IMR-90 (cell line): ENCODE data around the gene RGS9BP. TPM values are rescaled to one million over a fixed set of nuclear protein-coding genes. Genes with fewer than 3 reads are reported as not detected.

ENCODE experiments used
- ATAC-seq: fragments of 200-7000 bp; cut with Tn5 transposase; 2 replicates; pipeline ENCODE4 v1.9.1; 2020; ENCODE audit warnings: low read depth, mild to moderate bottlenecking, moderate library complexity
- BruUV-seq: library from RNA; stranded (reverse); fragments of 400-500 nt; replicated peaks from 2 replicates; lab custom pipeline; 2021; lab: Mats Ljungman, UMichigan
- CTCF ChIA-PET: fragments of 300-600 bp; formaldehyde crosslinking; extraction: SDS; loops from one replicate; lab custom pipeline; 2021; ENCODE audit warnings: antibody characterized with exemption; lab: Yijun Ruan, JAX
- POLR2A ChIA-PET: fragments of 300-600 bp; sonication (Branson Sonifier 250); formaldehyde crosslinking; loops from one replicate; lab custom pipeline; 2022; ENCODE audit warnings: antibody characterized with exemption; ENCODE audit not compliant: unreplicated experiment; lab: Charles Lee
- DNase-seq: peaks from one replicate; pipeline ENCODE4 v3.0.0; 2013
- H2AFZ ChIP-seq: replicated peaks from 2 replicates; pipeline ENCODE3; 2013; ENCODE audit warnings: low read length, mild to moderate bottlenecking; ENCODE audit not compliant: poor library complexity
- H2AK5ac ChIP-seq: 2 replicates; pipeline ENCODE4 v1.6.1; 2013; ENCODE audit warnings: low read depth, low read length, inconsistent platforms
- H2AK9ac ChIP-seq: replicated peaks from 2 replicates; pipeline ENCODE3; 2013; ENCODE audit warnings: mild to moderate bottlenecking, low read depth, low read length, moderate library complexity; ENCODE audit not compliant: poor library complexity
- H2BK120ac ChIP-seq: 2 replicates; pipeline ENCODE4 v1.6.1; 2013; ENCODE audit warnings: low read depth, low read length, inconsistent platforms
- H2BK15ac ChIP-seq: 3 replicates; pipeline ENCODE4 v1.6.1; 2013; ENCODE audit warnings: low read depth, low read length, inconsistent platforms
- H2BK20ac ChIP-seq: 2 replicates; pipeline ENCODE4 v1.6.1; 2013; ENCODE audit warnings: low read depth, mild to moderate bottlenecking, inconsistent platforms, low read length, moderate library complexity
- H2BK5ac ChIP-seq: 2 replicates; pipeline ENCODE4 v1.6.1; 2013; ENCODE audit warnings: mild to moderate bottlenecking, low read depth, low read length, inconsistent platforms; ENCODE audit not compliant: poor library complexity, severe bottlenecking
- H3K14ac ChIP-seq: replicated peaks from 2 replicates; pipeline ENCODE4 v1.6.1; 2013; ENCODE audit warnings: low read depth, low read length, inconsistent platforms
- H3K18ac ChIP-seq: 2 replicates; pipeline ENCODE4 v1.6.1; 2013; ENCODE audit warnings: low read depth, low read length, control low read depth
- H3K23ac ChIP-seq: 2 replicates; pipeline ENCODE4 v1.6.1; 2013; ENCODE audit warnings: low read depth, low read length, inconsistent platforms
- H3K27ac ChIP-seq: 2 replicates; pipeline ENCODE4 v1.5.1; 2013; ENCODE audit warnings: mild to moderate bottlenecking, control low read depth, low read length; ENCODE audit not compliant: insufficient read depth
- H3K27me3 ChIP-seq: 2 replicates; pipeline ENCODE4 v1.6.1; 2013; ENCODE audit warnings: low read length; ENCODE audit not compliant: control insufficient read depth, insufficient read depth
- H3K36me3 ChIP-seq: 2 replicates; pipeline ENCODE4 v1.6.1; 2013; ENCODE audit warnings: low read length, mixed read lengths; ENCODE audit not compliant: control insufficient read depth, insufficient read depth
- H3K4ac ChIP-seq: 2 replicates; pipeline ENCODE4 v1.6.1; 2013; ENCODE audit warnings: low read depth, low read length, inconsistent platforms
- H3K4me1 ChIP-seq: 2 replicates; pipeline ENCODE4 v1.6.1; 2013; ENCODE audit warnings: low read length, mixed read lengths; ENCODE audit not compliant: control insufficient read depth, insufficient read depth
- H3K4me2 ChIP-seq: 2 replicates; pipeline ENCODE4 v1.6.1; 2013; ENCODE audit warnings: low read depth, mild to moderate bottlenecking, control low read depth, low read length, moderate library complexity
- H3K4me3 ChIP-seq: 2 replicates; pipeline ENCODE4 v1.5.1; 2013; ENCODE audit warnings: low read depth, mild to moderate bottlenecking, control low read depth, low read length, moderate library complexity; ENCODE audit not compliant: insufficient read depth
- H3K56ac ChIP-seq: 2 replicates; pipeline ENCODE4 v1.6.1; 2013; ENCODE audit warnings: low read length, inconsistent platforms; ENCODE audit not compliant: insufficient read depth; ENCODE audit errors: extremely low read depth
- H3K79me1 ChIP-seq, 2 experiments: 2 replicates each; pipeline ENCODE4 v1.6.1; 2013; ENCODE audit warnings: low read length in 2 of 2, inconsistent platforms in 1 of 2, low read depth in 1 of 2
- H3K9ac ChIP-seq: 2 replicates; pipeline ENCODE4 v1.6.1; 2013; ENCODE audit warnings: low read depth, low read length, control low read depth
- H3K9me1 ChIP-seq: 2 replicates; pipeline ENCODE4 v1.6.1; 2013; ENCODE audit warnings: low read length, inconsistent platforms; ENCODE audit not compliant: insufficient read depth
- H3K9me3 ChIP-seq: 2 replicates; pipeline ENCODE4 v1.6.1; 2013; ENCODE audit warnings: low read length; ENCODE audit not compliant: control insufficient read depth, insufficient read depth
- H4K20me1 ChIP-seq: 2 replicates; pipeline ENCODE4 v1.6.1; 2013; ENCODE audit warnings: low read length, inconsistent platforms; ENCODE audit not compliant: insufficient read depth
- H4K5ac ChIP-seq: 2 replicates; pipeline ENCODE4 v1.6.1; 2013; ENCODE audit warnings: mild to moderate bottlenecking, low read depth, low read length, control low read depth
- H4K8ac ChIP-seq, 2 experiments: 2 replicates each; pipeline ENCODE4 v1.6.1; 2013; ENCODE audit warnings: low read depth in 2 of 2, low read length in 2 of 2, control low read depth in 1 of 2, inconsistent platforms in 1 of 2
- H4K91ac ChIP-seq: 2 replicates; pipeline ENCODE4 v1.6.1; 2013; ENCODE audit warnings: low read depth, low read length, inconsistent platforms; ENCODE audit not compliant: insufficient read depth
- BHLHE40 ChIP-seq: fragments of 150-350 bp; IDR thresholded peaks from 2 replicates; pipeline ENCODE4 v1.6.1; 2016; ENCODE audit warnings: mild to moderate bottlenecking, low read depth, low read length
- CEBPB ChIP-seq: IDR thresholded peaks from 2 replicates; pipeline ENCODE4 v1.6.1; 2012; ENCODE audit warnings: low read depth, low read length, improper control_type of control experiment
- CHD1 ChIP-seq: IDR thresholded peaks from 2 replicates; pipeline ENCODE4 v1.6.1; 2012; ENCODE audit warnings: low read depth, low read length, improper control_type of control experiment
- FOS ChIP-seq: fragments of 150-350 bp; IDR thresholded peaks from 2 replicates; pipeline ENCODE4 v1.6.1; 2016; ENCODE audit warnings: low read depth, low read length
- MAFK ChIP-seq: IDR thresholded peaks from 2 replicates; pipeline ENCODE4 v1.6.1; 2012; ENCODE audit warnings: low read depth, low read length, improper control_type of control experiment
- MAZ ChIP-seq: IDR thresholded peaks from 2 replicates; pipeline ENCODE4 v1.6.1; 2012; ENCODE audit warnings: low read depth, mild to moderate bottlenecking, low read length, improper control_type of control experiment, moderate library complexity, borderline replicate concordance
- MXI1 ChIP-seq: IDR thresholded peaks from 2 replicates; pipeline ENCODE4 v1.6.1; 2012; ENCODE audit warnings: low read depth, mild to moderate bottlenecking, low read length, moderate library complexity, borderline replicate concordance
- NFE2L2 ChIP-seq: fragments of 150-350 bp; IDR thresholded peaks from 2 replicates; pipeline ENCODE4 v1.6.1; 2016; ENCODE audit warnings: low read depth, mild to moderate bottlenecking, low read length
- POLR2A ChIP-seq: IDR thresholded peaks from 2 replicates; pipeline ENCODE4 v1.6.1; 2012; ENCODE audit warnings: mild to moderate bottlenecking, low read depth, low read length
- RAD21 ChIP-seq: IDR thresholded peaks from 2 replicates; pipeline ENCODE4 v1.6.1; 2012; ENCODE audit warnings: low read length, improper control_type of control experiment
- RCOR1 ChIP-seq: IDR thresholded peaks from 2 replicates; pipeline ENCODE4 v1.6.1; 2012; ENCODE audit warnings: mild to moderate bottlenecking, low read length, improper control_type of control experiment; ENCODE audit not compliant: insufficient replicate concordance
- RFX5 ChIP-seq: IDR thresholded peaks from 2 replicates; pipeline ENCODE4 v1.8.0; 2012; ENCODE audit warnings: low read depth, mild to moderate bottlenecking, low read length, moderate library complexity
- SMC3 ChIP-seq: fragments of 150-350 bp; IDR thresholded peaks from 2 replicates; pipeline ENCODE4 v1.6.1; 2016; ENCODE audit warnings: low read depth, mild to moderate bottlenecking, antibody characterized with exemption, low read length, moderate library complexity
- WGBS, 2 experiments: methylation state at CpG; one replicate each; pipeline versions ENCODE4 v1.1.5 to v1.1.7; 2013; ENCODE audit warnings: missing lambda C conversion rate in 2 of 2; ENCODE audit not compliant: insufficient read length in 1 of 2; ENCODE audit errors: extremely low coverage in 2 of 2; 5-methylcytosine and 5-hydroxymethylcytosine counted together
- dilution Hi-C: fragments of 300-500 bp; cut with HindIII; formaldehyde crosslinking; loops from one replicate; pipeline ENCODE4 v1.14.3; 2018; ENCODE audit warnings: low sequenced_read_pairs; ENCODE audit not compliant: unreplicated experiment
- in situ Hi-C: fragments of 300-500 bp; cut with MboI; formaldehyde crosslinking; loops from 3 replicates; pipeline ENCODE4 v1.14.3; 2019; ENCODE audit warnings: low sequenced_read_pairs, inconsistent platforms, mixed read lengths
- intact Hi-C: fragments of 100-400 bp; cut with micrococcal nuclease; formaldehyde crosslinking; loops from 2 replicates; pipeline ENCODE4 v1.10.0; 2022
- polyA plus RNA-seq, 3 experiments: library from polyadenylated mRNA; depleted of rRNA; stranded (reverse); fragments of >200 nt; gene quantifications; 2 replicates each; pipeline ENCODE4 v1.2.3, GENCODE V29; 2012; ENCODE audit warnings: low replicate concordance in 1 of 3
- total RNA-seq: library from RNA; depleted of rRNA; stranded (reverse); fragments of >200 nt; gene quantifications from 2 replicates; pipeline ENCODE4 v1.2.3, GENCODE V29; 2012
- TF ChIP-seq, protein P1 (sequence below): conservative IDR thresholded peaks from 2 replicates; pipeline ENCODE4 v1.5.1; 2012; ENCODE audit warnings: mild to moderate bottlenecking, low read depth, low read length, improper control_type of control experiment
- TF ChIP-seq, protein P2 (sequence below): fragments of 150-350 bp; IDR thresholded peaks from 2 replicates; pipeline ENCODE4 v1.6.1; 2016; ENCODE audit warnings: low read depth, mild to moderate bottlenecking, low read length, moderate library complexity, borderline replicate concordance
- TF ChIP-seq, protein P3 (sequence below): fragments of 150-350 bp; IDR thresholded peaks from 2 replicates; pipeline ENCODE4 v1.6.1; 2017; ENCODE audit warnings: mild to moderate bottlenecking, antibody characterized with exemption, low read length, low read depth

The RGS9BP gene
- total and polyA plus RNA-seq, 2 of the 4 experiments (the other 2 are of a cell fraction): 0.03 to 0.18 TPM

DNA sequence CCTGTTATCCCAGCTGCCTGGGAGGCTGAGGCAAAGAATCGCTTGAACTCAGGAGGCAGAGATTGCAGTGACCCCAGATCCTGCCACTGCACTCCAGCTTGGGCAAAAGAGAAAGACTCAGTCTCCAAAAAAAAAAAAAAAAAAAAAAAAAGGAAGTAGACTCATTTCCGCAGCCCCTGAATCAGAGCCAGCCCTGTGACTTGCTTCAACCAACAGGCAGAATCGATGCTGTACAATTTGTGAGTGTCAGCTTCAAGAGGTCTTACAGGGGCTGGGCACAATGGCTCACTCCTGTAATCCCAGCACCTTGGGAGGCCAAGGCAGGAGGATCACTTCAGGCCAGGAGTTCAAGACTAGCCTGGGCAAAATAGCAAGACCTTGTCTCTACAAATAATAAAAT, 13.5 kb upstream of the RGS9BP start:
- Histone ChIP-seq H4K5ac (no peak overlapping the region), H3K4ac (no peak overlapping the region), H3K18ac (no peak overlapping the region), H3K4me2 (no peak overlapping the region), H3K9me1 (no peaks in the 10 kb centered on the region), H3K79me1 (peaks cover 18 to 51% of the 10 kb centered on the region in 2 experiments), H3K9me3 (no peaks in the 10 kb centered on the region), H3K4me1 (peaks cover 2% of the 10 kb centered on the region; the same call in 1 of the 2 replicates), H2AFZ (no peak overlapping the region), H3K27me3 (no peaks in the 10 kb centered on the region), H2BK15ac (no peak overlapping the region), H2AK5ac (no peak overlapping the region), H3K56ac (no peak overlapping the region), H2AK9ac (no peak overlapping the region), H3K27ac (no peak overlapping the region), H2BK120ac (no peak overlapping the region), H2BK20ac (no peak overlapping the region), H4K8ac (no peak overlapping the region), H3K36me3 (peaks cover 15% of the 10 kb centered on the region), H3K9ac (no peak overlapping the region), H3K4me3 (no peak overlapping the region), H3K23ac (no peak overlapping the region), H4K20me1 (peaks cover 16% of the 10 kb centered on the region), H2BK5ac (no peak overlapping the region), H3K14ac (no peak overlapping the region), H4K91ac (no peak overlapping the region)
- in situ Hi-C loops: no loop called here
- dilution Hi-C loops: no loop called here
- ATAC-seq (no peak), DNase-seq (peak; percentile 58)
- ChIA-PET POLR2A (no interaction called here), CTCF (no interaction called here)
- intact Hi-C loops: no loop called here
- TF ChIP-seq, protein P1, sequence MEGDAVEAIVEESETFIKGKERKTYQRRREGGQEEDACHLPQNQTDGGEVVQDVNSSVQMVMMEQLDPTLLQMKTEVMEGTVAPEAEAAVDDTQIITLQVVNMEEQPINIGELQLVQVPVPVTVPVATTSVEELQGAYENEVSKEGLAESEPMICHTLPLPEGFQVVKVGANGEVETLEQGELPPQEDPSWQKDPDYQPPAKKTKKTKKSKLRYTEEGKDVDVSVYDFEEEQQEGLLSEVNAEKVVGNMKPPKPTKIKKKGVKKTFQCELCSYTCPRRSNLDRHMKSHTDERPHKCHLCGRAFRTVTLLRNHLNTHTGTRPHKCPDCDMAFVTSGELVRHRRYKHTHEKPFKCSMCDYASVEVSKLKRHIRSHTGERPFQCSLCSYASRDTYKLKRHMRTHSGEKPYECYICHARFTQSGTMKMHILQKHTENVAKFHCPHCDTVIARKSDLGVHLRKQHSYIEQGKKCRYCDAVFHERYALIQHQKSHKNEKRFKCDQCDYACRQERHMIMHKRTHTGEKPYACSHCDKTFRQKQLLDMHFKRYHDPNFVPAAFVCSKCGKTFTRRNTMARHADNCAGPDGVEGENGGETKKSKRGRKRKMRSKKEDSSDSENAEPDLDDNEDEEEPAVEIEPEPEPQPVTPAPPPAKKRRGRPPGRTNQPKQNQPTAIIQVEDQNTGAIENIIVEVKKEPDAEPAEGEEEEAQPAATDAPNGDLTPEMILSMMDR: no peak
- TF ChIP-seq POLR2A (no peak), MXI1 (no peak), RAD21 (no peak), RFX5 (no peak), FOS (no peak), MAZ (no peak), RCOR1 (no peak), CHD1 (no peak), CEBPB (no peak), NFE2L2 (no peak), BHLHE40 (no peak), MAFK (no peak), SMC3 (no peak)
- TF ChIP-seq, protein P2, sequence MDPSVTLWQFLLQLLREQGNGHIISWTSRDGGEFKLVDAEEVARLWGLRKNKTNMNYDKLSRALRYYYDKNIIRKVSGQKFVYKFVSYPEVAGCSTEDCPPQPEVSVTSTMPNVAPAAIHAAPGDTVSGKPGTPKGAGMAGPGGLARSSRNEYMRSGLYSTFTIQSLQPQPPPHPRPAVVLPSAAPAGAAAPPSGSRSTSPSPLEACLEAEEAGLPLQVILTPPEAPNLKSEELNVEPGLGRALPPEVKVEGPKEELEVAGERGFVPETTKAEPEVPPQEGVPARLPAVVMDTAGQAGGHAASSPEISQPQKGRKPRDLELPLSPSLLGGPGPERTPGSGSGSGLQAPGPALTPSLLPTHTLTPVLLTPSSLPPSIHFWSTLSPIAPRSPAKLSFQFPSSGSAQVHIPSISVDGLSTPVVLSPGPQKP: no peak
- TF ChIP-seq, protein P3, sequence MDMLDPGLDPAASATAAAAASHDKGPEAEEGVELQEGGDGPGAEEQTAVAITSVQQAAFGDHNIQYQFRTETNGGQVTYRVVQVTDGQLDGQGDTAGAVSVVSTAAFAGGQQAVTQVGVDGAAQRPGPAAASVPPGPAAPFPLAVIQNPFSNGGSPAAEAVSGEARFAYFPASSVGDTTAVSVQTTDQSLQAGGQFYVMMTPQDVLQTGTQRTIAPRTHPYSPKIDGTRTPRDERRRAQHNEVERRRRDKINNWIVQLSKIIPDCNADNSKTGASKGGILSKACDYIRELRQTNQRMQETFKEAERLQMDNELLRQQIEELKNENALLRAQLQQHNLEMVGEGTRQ: no peak
- no TSS peak for BruUV-seq
- WGBS, 2 experiments: no CpG with 5 or more reads among the region's 3 CpGs
